ES-I3 (cell line): Measurements from ENCODE around the gene EYA3.

Experiments
- H3K36me3 ChIP-seq: 2 replicates; pipeline ENCODE4 v1.6.1; 2013; ENCODE audit warnings: mild to moderate bottlenecking, low read length, control low read depth, moderate library complexity; ENCODE audit not compliant: insufficient read depth
- H3K4me1 ChIP-seq: 2 replicates; pipeline ENCODE4 v1.6.1; 2013; ENCODE audit warnings: mild to moderate bottlenecking, control low read depth, low read length; ENCODE audit not compliant: insufficient read depth
- H3K9ac ChIP-seq: 2 replicates; pipeline ENCODE4 v1.6.1; 2013; ENCODE audit warnings: low read depth, mild to moderate bottlenecking, low read length, moderate library complexity
- H3K9me3 ChIP-seq: 2 replicates; pipeline ENCODE4 v1.6.1; 2013; ENCODE audit warnings: mild to moderate bottlenecking, low read length, moderate library complexity; ENCODE audit not compliant: control insufficient read depth, insufficient read depth

Gene EYA3

GRCh38 chr1:28070725-28071593 is 17.5 kb downstream of the EYA3 start:
- H3K4me1 ChIP-seq: no peaks in the 10 kb centered on the region
- H3K36me3 ChIP-seq: no peaks in the 10 kb centered on the region; the same call in 1 of the 2 replicates
- H3K9me3 ChIP-seq: no peaks in the 10 kb centered on the region
- no peak overlapping the region for H3K9ac ChIP-seq

GRCh38 chr1:28067523-28068090 is 20.8 kb downstream of the EYA3 start:
- no peaks in the 10 kb centered on the region; the same call in 1 of the 2 replicates for H3K36me3 ChIP-seq
- H3K9me3 ChIP-seq: no peaks in the 10 kb centered on the region
- no peaks in the 10 kb centered on the region for H3K4me1 ChIP-seq
- no peak overlapping the region for H3K9ac ChIP-seq

- Histone ChIP-seq H3K36me3 (no peaks in the 10 kb centered on the region; the same call in 1 of the 2 replicates), H3K4me1 (no peaks in the 10 kb centered on the region), H3K9me3 (no peaks in the 10 kb centered on the region), H3K9ac (no peak overlapping the region)
These were observed 21.8 kb downstream of the EYA3 start for GRCh38 chr1:28066393-28067154.

GRCh38 chr1:28064064-28064463 is 24.3 kb downstream of the EYA3 start:
- Histone ChIP-seq H3K9me3 (no peaks in the 10 kb centered on the region), H3K9ac (no peak overlapping the region)

GRCh38 chr1:28062806-28063205 is 25.6 kb downstream of the EYA3 start:
- no peaks in the 10 kb centered on the region for H3K4me1 ChIP-seq
- no peak overlapping the region for H3K9ac ChIP-seq
- no peaks in the 10 kb centered on the region for H3K9me3 ChIP-seq
- no peaks in the 10 kb centered on the region for H3K36me3 ChIP-seq

More at GRCh38 chr1:28064064-28064463, 24.3 kb downstream of the EYA3 start:
- H3K36me3 ChIP-seq: no peaks in the 10 kb centered on the region
- no peaks in the 10 kb centered on the region for H3K4me1 ChIP-seq

GRCh38 chr1:28058971-28059878 is 29.2 kb downstream of the EYA3 start:
- H3K9ac ChIP-seq: no peak overlapping the region
- no peaks in the 10 kb centered on the region; the same call in 1 of the 2 replicates for H3K36me3 ChIP-seq
- no peaks in the 10 kb centered on the region for H3K4me1 ChIP-seq
- H3K9me3 ChIP-seq: no peaks in the 10 kb centered on the region

GRCh38 chr1:28058168-28058567 is 30.2 kb downstream of the EYA3 start:
- H3K36me3 ChIP-seq: no peaks in the 10 kb centered on the region; the same call in 1 of the 2 replicates
- H3K4me1 ChIP-seq: no peaks in the 10 kb centered on the region
- H3K9ac ChIP-seq: no peak overlapping the region

GRCh38 chr1:28056129-28056925 is 32.1 kb downstream of the EYA3 start:
- Histone ChIP-seq H3K36me3 (no peaks in the 10 kb centered on the region; the same call in 1 of the 2 replicates), H3K9ac (no peak overlapping the region), H3K4me1 (no peaks in the 10 kb centered on the region), H3K9me3 (no peaks in the 10 kb centered on the region)

More at GRCh38 chr1:28058168-28058567, 30.2 kb downstream of the EYA3 start:
- H3K9me3 ChIP-seq: no peaks in the 10 kb centered on the region

GRCh38 chr1:28050776-28051175 is 37.6 kb downstream of the EYA3 start:
- Histone ChIP-seq H3K36me3 (no peaks in the 10 kb centered on the region; the same call in 1 of the 2 replicates), H3K9ac (no peak overlapping the region), H3K9me3 (no peaks in the 10 kb centered on the region), H3K4me1 (peaks cover 8% of the 10 kb centered on the region; the same call in 1 of the 2 replicates)

- Histone ChIP-seq H3K4me1 (peaks cover 10% of the 10 kb centered on the region; the same call in 1 of the 2 replicates), H3K36me3 (no peaks in the 10 kb centered on the region; the same call in 1 of the 2 replicates), H3K9me3 (no peaks in the 10 kb centered on the region), H3K9ac (no peak overlapping the region)
These were observed 41.7 kb downstream of the EYA3 start for GRCh38 chr1:28046716-28047115.

GRCh38 chr1:28045777-28046176 is 42.6 kb downstream of the EYA3 start:
- H3K36me3 ChIP-seq: no peaks in the 10 kb centered on the region; the same call in 1 of the 2 replicates
- H3K9ac ChIP-seq: no peak overlapping the region
- H3K9me3 ChIP-seq: no peaks in the 10 kb centered on the region
- peaks cover 10% of the 10 kb centered on the region; the same call in 1 of the 2 replicates for H3K4me1 ChIP-seq

GRCh38 chr1:28044399-28044798 is 44.0 kb downstream of the EYA3 start:
- peaks cover 10% of the 10 kb centered on the region; the same call in 1 of the 2 replicates for H3K4me1 ChIP-seq
- no peak overlapping the region for H3K9ac ChIP-seq
- H3K36me3 ChIP-seq: no peaks in the 10 kb centered on the region; the same call in 1 of the 2 replicates
- no peaks in the 10 kb centered on the region for H3K9me3 ChIP-seq

GRCh38 chr1:28039341-28039740 is 49.1 kb downstream of the EYA3 start:
- no peaks in the 10 kb centered on the region for H3K4me1 ChIP-seq
- H3K9me3 ChIP-seq: no peaks in the 10 kb centered on the region
- no peaks in the 10 kb centered on the region for H3K36me3 ChIP-seq
- H3K9ac ChIP-seq: no peak overlapping the region
